HEK293 (cell line): Measurements from ENCODE around the gene UNC5B.

ENCODE experiments used
- CTCF ChIA-PET: fragments of 350-600 bp; formaldehyde crosslinking; extraction: SDS; loops from one replicate; lab custom pipeline; 2021; ENCODE audit warnings: antibody characterized with exemption; lab: Yijun Ruan, JAX
- POLR2A ChIA-PET: fragments of 300-600 bp; formaldehyde crosslinking; extraction: SDS; loops from one replicate; lab custom pipeline; 2020; ENCODE audit warnings: antibody characterized with exemption, inconsistent platforms; lab: Yijun Ruan, JAX
- H3K27ac ChIP-seq: fragments of 200-500 bp; sonication (Bioruptor generic); 2 replicates; pipeline ENCODE4 v1.5.1; 2014; ENCODE audit warnings: low read depth, low read length, control low read depth, inconsistent platforms; ENCODE audit errors: extremely low read depth
- H3K36me3 ChIP-seq, 2 experiments: fragments of 200-500 bp in 1 of 2; sonication (Bioruptor generic) in 1 of 2; 1 replicate in 1 of 2; 2 replicates in 1 of 2; pipeline ENCODE4 v1.5.1; 2014 to 2017; ENCODE audit warnings: inconsistent platforms in 2 of 2, low read length in 2 of 2; ENCODE audit not compliant: control insufficient read depth in 2 of 2, insufficient read depth in 1 of 2
- H3K4me1 ChIP-seq: fragments of 200-500 bp; sonication (Bioruptor generic); 2 replicates; pipeline ENCODE4 v1.5.1; 2014; ENCODE audit warnings: mild to moderate bottlenecking, low read length, inconsistent platforms; ENCODE audit not compliant: control insufficient read depth, insufficient read depth
- H3K4me3 ChIP-seq: 2 replicates; pipeline ENCODE4 v1.5.1; 2011; ENCODE audit warnings: low read depth, mild to moderate bottlenecking, control low read depth, low read length, moderate library complexity
- H3K9me3 ChIP-seq: fragments of 200-500 bp; sonication (Bioruptor generic); 2 replicates; pipeline ENCODE4 v1.5.1; 2014; ENCODE audit warnings: low read depth, low read length, inconsistent platforms; ENCODE audit not compliant: control insufficient read depth, insufficient read depth
- AEBP2 ChIP-seq: fragments of 450-650 bp; formaldehyde crosslinking; IDR thresholded peaks from 2 replicates; pipeline ENCODE4 v1.5.1; 2016; ENCODE audit warnings: missing biosample characterization, missing genetic modification characterization, borderline replicate concordance
- BCL6B ChIP-seq: fragments of 450-650 bp; formaldehyde crosslinking; IDR thresholded peaks from 2 replicates; pipeline ENCODE4 v1.5.1; 2017; ENCODE audit warnings: missing biosample characterization, missing genetic modification characterization
- GFI1B ChIP-seq: fragments of 450-650 bp; formaldehyde crosslinking; IDR thresholded peaks from 2 replicates; pipeline ENCODE4 v1.5.1; 2016; ENCODE audit warnings: missing biosample characterization, missing genetic modification characterization
- GLIS2 ChIP-seq: fragments of 450-650 bp; formaldehyde crosslinking; IDR thresholded peaks from 2 replicates; pipeline ENCODE4 v1.5.1; 2016; ENCODE audit warnings: missing biosample characterization, missing genetic modification characterization
- HOXA7 ChIP-seq: sonication (generic); formaldehyde crosslinking; IDR thresholded peaks from 2 replicates; pipeline ENCODE4 v1.8.1; 2022; ENCODE audit warnings: missing genetic modification reagents, borderline replicate concordance
- KLF1 ChIP-seq: fragments of 450-650 bp; formaldehyde crosslinking; IDR thresholded peaks from 2 replicates; pipeline ENCODE4 v1.5.1; 2016; ENCODE audit warnings: missing biosample characterization, missing genetic modification characterization
- KLF10 ChIP-seq: fragments of 450-650 bp; IDR thresholded peaks from 2 replicates; pipeline ENCODE4 v1.5.1; 2018; ENCODE audit warnings: missing biosample characterization, mild to moderate bottlenecking, missing genetic modification characterization
- OVOL3 ChIP-seq: fragments of 450-650 bp; formaldehyde crosslinking; IDR thresholded peaks from 2 replicates; pipeline ENCODE4 v1.5.1; 2016; ENCODE audit warnings: missing biosample characterization, missing genetic modification characterization
- PBX3 ChIP-seq: sonication (generic); formaldehyde crosslinking; IDR thresholded peaks from 2 replicates; pipeline ENCODE4 v1.8.1; 2022; ENCODE audit warnings: mild to moderate bottlenecking, moderate library complexity, missing genetic modification reagents
- SCRT1 ChIP-seq: fragments of 450-650 bp; formaldehyde crosslinking; IDR thresholded peaks from 2 replicates; pipeline ENCODE4 v1.5.1; 2016; ENCODE audit warnings: missing biosample characterization, missing genetic modification characterization, borderline replicate concordance
- SETDB1 ChIP-seq: IDR thresholded peaks from one replicate; pipeline ENCODE4 v1.6.1; 2017; ENCODE audit warnings: mild to moderate bottlenecking, low read length, moderate library complexity, mixed read lengths; ENCODE audit not compliant: insufficient read length
- SP2 ChIP-seq: fragments of 450-650 bp; formaldehyde crosslinking; IDR thresholded peaks from 2 replicates; pipeline ENCODE4 v1.5.1; 2016; ENCODE audit warnings: missing biosample characterization, missing genetic modification characterization
- ZBTB26 ChIP-seq: fragments of 450-650 bp; formaldehyde crosslinking; optimal IDR thresholded peaks from 2 replicates; pipeline ENCODE3; 2016; ENCODE audit warnings: missing biosample characterization, mild to moderate bottlenecking, missing genetic modification characterization
- ZBTB49 ChIP-seq: fragments of 450-650 bp; formaldehyde crosslinking; IDR thresholded peaks from 2 replicates; pipeline ENCODE4 v1.5.1; 2016; ENCODE audit warnings: missing biosample characterization, missing genetic modification characterization, low read depth
- ZFP3 ChIP-seq: fragments of 450-650 bp; formaldehyde crosslinking; IDR thresholded peaks from 2 replicates; pipeline ENCODE4 v1.5.1; 2016; ENCODE audit warnings: low read depth, missing biosample characterization, missing genetic modification characterization
- ZNF18 ChIP-seq: fragments of 450-650 bp; formaldehyde crosslinking; IDR thresholded peaks from 2 replicates; pipeline ENCODE4 v1.5.1; 2016; ENCODE audit warnings: missing biosample characterization, missing genetic modification characterization
- ZNF19 ChIP-seq: fragments of 450-650 bp; formaldehyde crosslinking; IDR thresholded peaks from 2 replicates; pipeline ENCODE4; 2016; ENCODE audit warnings: missing biosample characterization, missing genetic modification characterization, low read depth
- ZNF280C ChIP-seq: fragments of 450-650 bp; formaldehyde crosslinking; IDR thresholded peaks from 2 replicates; pipeline ENCODE4 v1.5.1; 2016; ENCODE audit warnings: missing biosample characterization, missing genetic modification characterization
- ZNF311 ChIP-seq: fragments of 450-650 bp; formaldehyde crosslinking; IDR thresholded peaks from 2 replicates; pipeline ENCODE4 v1.5.1; 2017; ENCODE audit warnings: missing biosample characterization, missing genetic modification characterization, borderline replicate concordance
- ZNF391 ChIP-seq: fragments of 450-650 bp; formaldehyde crosslinking; IDR thresholded peaks from 2 replicates; pipeline ENCODE4 v1.5.1; 2016; ENCODE audit warnings: low read depth, missing biosample characterization, missing genetic modification characterization, borderline replicate concordance
- ZNF585B ChIP-seq: fragments of 450-650 bp; formaldehyde crosslinking; IDR thresholded peaks from 2 replicates; pipeline ENCODE4 v1.5.1; 2016; ENCODE audit warnings: missing biosample characterization, missing genetic modification characterization
- ZNF624 ChIP-seq: fragments of 450-650 bp; formaldehyde crosslinking; IDR thresholded peaks from 2 replicates; pipeline ENCODE4 v1.5.1; 2017; ENCODE audit warnings: missing biosample characterization, missing genetic modification characterization
- ZNF792 ChIP-seq: fragments of 450-650 bp; formaldehyde crosslinking; IDR thresholded peaks from 2 replicates; pipeline ENCODE4 v1.5.1; 2016; ENCODE audit warnings: missing biosample characterization, missing genetic modification characterization
- ZNF843 ChIP-seq: fragments of 450-650 bp; formaldehyde crosslinking; IDR thresholded peaks from 2 replicates; pipeline ENCODE4 v1.5.1; 2016; ENCODE audit warnings: missing biosample characterization, missing genetic modification characterization
- ZSCAN5A ChIP-seq: fragments of 450-650 bp; formaldehyde crosslinking; IDR thresholded peaks from 2 replicates; pipeline ENCODE4 v1.5.1; 2016; ENCODE audit warnings: missing biosample characterization, missing genetic modification characterization

The UNC5B gene

GRCh38 chr10:71345694-71346093 is 133.3 kb downstream of the UNC5B start (continued):
- TF ChIP-seq OVOL3 (tag by site-specific recombination) (no peak), GFI1B (no peak), HOXA7 (CRISPR knock-in tag) (no peak), SP2 (tag by site-specific recombination) (no peak), ZFP3 (no peak), BCL6B (tag by site-specific recombination) (no peak), AEBP2 (tag by site-specific recombination) (no peak), ZNF391 (tag by site-specific recombination) (no peak), ZNF19 (tag by site-specific recombination) (no peak), KLF1 (tag by site-specific recombination) (no peak), ZNF624 (tag by site-specific recombination) (no peak), GLIS2 (tag by site-specific recombination) (no peak), PBX3 (CRISPR knock-in tag) (no peak), ZNF792 (tag by site-specific recombination) (no peak)

GRCh38 chr10:71346731-71347130 is 134.4 kb downstream of the UNC5B start:
- ChIA-PET POLR2A (no interaction called here), CTCF (interaction anchor here (0.6 to 1.2 kb wide), 2 partner anchors 22 to 27 kb away, joined by 3 to 4 read pairs; no protein-coding TSS in a partner anchor)
- no peaks in the 10 kb centered on the region for H3K4me1 ChIP-seq
- no peaks in the 10 kb centered on the region for H3K9me3 ChIP-seq
- no peak overlapping the region for H3K4me3 ChIP-seq
- H3K27ac ChIP-seq, result no peak overlapping the region
- no peaks in the 10 kb centered on the region for H3K36me3 ChIP-seq
- no peak for TF ChIP-seq ZBTB26
- TF ChIP-seq ZNF280C (tag by site-specific recombination), result no peak
- no peak for TF ChIP-seq ZSCAN5A (tag by site-specific recombination)
- TF ChIP-seq SCRT1 (tag by site-specific recombination), result no peak
- no peak for TF ChIP-seq ZBTB49
- TF ChIP-seq ZNF585B (tag by site-specific recombination), result no peak
- no peak for TF ChIP-seq ZNF18 (tag by site-specific recombination)
- no peak for TF ChIP-seq SETDB1
- TF ChIP-seq ZNF311 (tag by site-specific recombination), result no peak
- no peak for TF ChIP-seq ZNF843 (tag by site-specific recombination)
- TF ChIP-seq KLF10 (tag by site-specific recombination), result no peak
